ENCODE data around the gene DOCK8. TPM values are rescaled to one million over a fixed set of nuclear protein-coding genes. Genes with fewer than 3 reads are reported as not detected.

Gene DOCK8
- total RNA-seq, 1 experiment from 2014 or later = 0.37 TPM

DNA sequence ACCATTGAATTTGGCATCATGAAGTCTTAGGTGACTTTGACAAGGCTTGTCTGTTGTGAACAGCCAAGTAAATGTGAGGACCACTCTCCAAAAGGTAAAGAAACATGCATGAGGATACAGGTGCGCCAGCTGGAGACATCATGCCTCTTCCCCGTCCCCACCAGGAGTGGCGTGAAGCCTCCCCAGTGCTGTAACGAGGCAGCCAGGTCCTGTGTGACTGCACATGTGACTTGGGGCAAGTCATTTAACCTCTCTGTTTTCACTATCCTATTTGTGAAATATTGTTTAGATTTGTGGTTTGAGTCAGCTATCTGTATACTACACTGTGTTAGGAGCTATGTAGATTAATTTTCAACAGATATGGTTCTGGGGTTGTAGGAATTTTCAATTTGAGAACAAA, 65.0 kb downstream of the DOCK8 start (continued):
- TF ChIP-seq FOSL1 (IDR thresholded peaks at IDR 0.05; ENCODE audit: low read depth) = no peak
- no peak for TF ChIP-seq ZFX (IDR thresholded peaks at IDR 0.05)
- TF ChIP-seq POLR2AphosphoS5 (IDR thresholded peaks at IDR 0.05; ENCODE audit: low read depth, low read length) = no peak
- no peak for TF ChIP-seq EGR1 (IDR thresholded peaks at IDR 0.05; ENCODE audit: low read depth)
- no peak for TF ChIP-seq RAD21 (IDR thresholded peaks at IDR 0.05; ENCODE audit: low read depth)
- no peak for TF ChIP-seq CBX3 (IDR thresholded peaks at IDR 0.05; ENCODE audit: low read depth)

GRCh38 chr9:281741-282645, 67.3 kb downstream of the DOCK8 start:
- Histone ChIP-seq H3K79me2 (ENCODE audit: insufficient read depth, low read length) (no peaks in the 10 kb centered on the region), H3K4me2 (ENCODE audit: low read length) (no peak overlapping the region), H2AFZ (ENCODE audit: low read depth, low read length, poor library complexity, severe bottlenecking) (no peak overlapping the region), H3K4me1 (ENCODE audit: control insufficient read depth in 1 of 2, insufficient read depth in 2 of 2, low read length in 2 of 2) (no peaks in the 10 kb centered on the region), H3K36me3 (ENCODE audit: control insufficient read depth in 1 of 2, insufficient read depth in 2 of 2, low read length in 2 of 2) (no peaks in the 10 kb centered on the region), H3K9me3 (ENCODE audit: control insufficient read depth in 1 of 2, insufficient read depth in 1 of 2, low read depth in 1 of 2, low read length in 2 of 2) (no peaks in the 10 kb centered on the region), H4K20me1 (ENCODE audit: insufficient read depth) (no peaks in the 10 kb centered on the region), H3K4me3 (replicated peaks in 1 of 2; ENCODE audit: low read depth in 1 of 2, low read length in 2 of 2) (no peak overlapping the region), H3K27ac (ENCODE audit: low read depth, low read length) (no peak overlapping the region), H3K27me3 (ENCODE audit: insufficient read depth, low read length) (no peaks in the 10 kb centered on the region), H3K9me2 (ENCODE audit: insufficient read depth) (no peaks in the 10 kb centered on the region), H3K9ac (ENCODE audit: low read length) (no peak overlapping the region)
- intact Hi-C loops (cut with micrococcal nuclease) = no loop called here
- no TSS peak for BruUV-seq (replicated peaks)
- no peak for TF ChIP-seq CBX3 (IDR thresholded peaks at IDR 0.05; ENCODE audit: low read depth)
- TF ChIP-seq REST (IDR thresholded peaks at IDR 0.05; ENCODE audit: low read depth) = no peak
- TF ChIP-seq, protein P1, sequence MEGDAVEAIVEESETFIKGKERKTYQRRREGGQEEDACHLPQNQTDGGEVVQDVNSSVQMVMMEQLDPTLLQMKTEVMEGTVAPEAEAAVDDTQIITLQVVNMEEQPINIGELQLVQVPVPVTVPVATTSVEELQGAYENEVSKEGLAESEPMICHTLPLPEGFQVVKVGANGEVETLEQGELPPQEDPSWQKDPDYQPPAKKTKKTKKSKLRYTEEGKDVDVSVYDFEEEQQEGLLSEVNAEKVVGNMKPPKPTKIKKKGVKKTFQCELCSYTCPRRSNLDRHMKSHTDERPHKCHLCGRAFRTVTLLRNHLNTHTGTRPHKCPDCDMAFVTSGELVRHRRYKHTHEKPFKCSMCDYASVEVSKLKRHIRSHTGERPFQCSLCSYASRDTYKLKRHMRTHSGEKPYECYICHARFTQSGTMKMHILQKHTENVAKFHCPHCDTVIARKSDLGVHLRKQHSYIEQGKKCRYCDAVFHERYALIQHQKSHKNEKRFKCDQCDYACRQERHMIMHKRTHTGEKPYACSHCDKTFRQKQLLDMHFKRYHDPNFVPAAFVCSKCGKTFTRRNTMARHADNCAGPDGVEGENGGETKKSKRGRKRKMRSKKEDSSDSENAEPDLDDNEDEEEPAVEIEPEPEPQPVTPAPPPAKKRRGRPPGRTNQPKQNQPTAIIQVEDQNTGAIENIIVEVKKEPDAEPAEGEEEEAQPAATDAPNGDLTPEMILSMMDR (IDR thresholded peaks at IDR 0.05 in 2 of 3, conservative IDR thresholded peaks at IDR 0.05 in 1 of 3; ENCODE audit: borderline replicate concordance in 1 of 3, insufficient read depth in 1 of 3, low read depth in 2 of 3, low read length in 2 of 3) = no peak
- ATAC-seq = no peak
- RAD21 ChIA-PET (ENCODE audit: low non-redundant PET in 1 of 2, low total read pairs in 2 of 2, uncharacterized antibody in 2 of 2, unreplicated experiment in 2 of 2) = no interaction called here
- POLR2A ChIA-PET = no interaction called here
- no peak for DNase-seq (ENCODE audit: low read depth, low spot score)
- CTCF ChIA-PET = no interaction called here

Measured in HCT116 (cell line).